Calu3 (cell line): ENCODE measurements around the gene KCND3. TPM values are rescaled to one million over a fixed set of nuclear protein-coding genes. Genes with fewer than 3 reads are reported as not detected.

ENCODE experiments used
- BruUV-seq: library from RNA; stranded (reverse); fragments of 400-500 nt; replicated peaks from 2 replicates; lab custom pipeline; 2021; lab: Mats Ljungman, UMichigan
- CTCF ChIA-PET: fragments of 300-600 bp; sonication (Branson Sonifier 250); formaldehyde crosslinking; loops from one replicate; lab custom pipeline; 2022; ENCODE audit warnings: antibody characterized with exemption; lab: Charles Lee
- DNase-seq: peaks from one replicate; pipeline ENCODE4 v3.0.0; 2022
- H3K27ac Mint-ChIP-seq: one replicate; pipeline ENCODE4 v1.8.0; 2022; ENCODE audit warnings: mixed read lengths; ENCODE audit not compliant: unreplicated experiment
- H3K27me3 Mint-ChIP-seq: one replicate; pipeline ENCODE4 v1.8.0; 2022; ENCODE audit warnings: mixed read lengths; ENCODE audit not compliant: unreplicated experiment
- H3K36me3 Mint-ChIP-seq: one replicate; pipeline ENCODE4 v1.8.0; 2022; ENCODE audit warnings: mild to moderate bottlenecking, moderate library complexity, mixed read lengths; ENCODE audit not compliant: insufficient read depth, unreplicated experiment
- H3K4me1 Mint-ChIP-seq: one replicate; pipeline ENCODE4 v1.8.0; 2022; ENCODE audit warnings: mild to moderate bottlenecking, low read depth, mixed read lengths; ENCODE audit not compliant: unreplicated experiment
- H3K4me3 Mint-ChIP-seq: one replicate; pipeline ENCODE4 v1.8.0; 2022; ENCODE audit warnings: mild to moderate bottlenecking, low read depth, moderate library complexity, mixed read lengths; ENCODE audit not compliant: unreplicated experiment
- H3K9me3 Mint-ChIP-seq: one replicate; pipeline ENCODE4 v1.8.0; 2022; ENCODE audit warnings: low read depth, mixed read lengths; ENCODE audit not compliant: unreplicated experiment
- intact Hi-C: fragments of 100-400 bp; cut with micrococcal nuclease; formaldehyde crosslinking; loops from one replicate; pipeline ENCODE4 v1.10.0; 2022; ENCODE audit not compliant: unreplicated experiment
- total RNA-seq: library from RNA; stranded (reverse); gene quantifications from 2 replicates; pipeline ENCODE4 v1.2.3, GENCODE V29; 2022
- TF ChIP-seq, protein P1 (sequence below): fragments of 200-600 bp; IDR thresholded peaks from one replicate; pipeline ENCODE4 v1.8.0; 2022; ENCODE audit warnings: antibody characterized with exemption; ENCODE audit not compliant: unreplicated experiment

The KCND3 gene
- total RNA-seq, 1 experiment from 2014 or later = 0.07 TPM

DNA sequence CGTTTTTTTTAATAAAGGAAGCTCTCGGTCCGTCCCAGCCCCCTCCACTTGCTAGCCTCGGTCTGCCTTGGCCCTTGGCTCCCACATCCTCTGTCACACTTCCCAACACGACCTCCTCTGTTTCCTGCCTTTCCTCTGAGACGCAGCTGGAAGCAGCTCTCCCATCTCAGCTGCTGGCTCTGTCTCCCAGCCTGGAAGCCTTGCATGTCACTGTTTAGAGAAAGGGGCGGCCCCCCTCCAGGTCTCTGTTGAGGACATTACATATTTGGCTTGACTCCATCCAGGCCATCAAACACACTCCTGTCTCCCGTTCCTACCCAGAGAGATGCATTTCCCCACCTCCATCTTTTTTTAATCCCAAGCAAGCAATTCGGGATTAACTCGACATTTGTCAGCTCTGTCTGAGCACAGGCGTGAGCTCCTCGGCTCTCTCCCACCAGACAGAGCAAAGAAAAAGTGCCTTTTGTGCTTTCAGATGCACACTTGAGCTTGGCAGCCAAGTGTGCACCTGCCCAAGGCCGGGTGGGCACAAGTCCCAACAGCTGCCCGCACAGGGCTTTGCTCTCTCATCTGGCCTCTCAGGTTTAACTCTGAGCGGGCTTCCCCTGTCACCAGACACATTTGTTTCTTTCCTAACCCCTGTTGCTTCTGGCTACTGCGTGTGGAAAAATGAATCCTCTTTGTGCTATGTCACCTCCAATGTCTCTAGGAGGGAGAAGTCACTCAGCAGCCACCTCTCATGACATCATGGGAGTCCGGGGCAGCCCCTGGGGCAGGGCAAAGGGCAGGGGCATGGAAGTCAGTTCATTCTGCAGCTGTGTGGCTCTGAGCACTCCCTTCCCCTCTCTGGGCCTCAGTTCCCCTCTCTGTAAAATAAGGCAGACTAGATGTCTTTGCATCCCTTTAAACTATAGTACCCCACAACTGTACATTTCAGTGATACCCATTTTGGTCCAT is 108.3 kb downstream of the KCND3 start:
- H3K36me3 Mint-ChIP-seq = no peaks in the 10 kb centered on the region
- intact Hi-C loops = no loop called here
- H3K4me1 Mint-ChIP-seq = no peaks in the 10 kb centered on the region
- DNase-seq = no peak
- no peak overlapping the region for H3K27ac Mint-ChIP-seq
- no TSS peak for BruUV-seq
- H3K27me3 Mint-ChIP-seq = no peaks in the 10 kb centered on the region
- no peaks in the 10 kb centered on the region for H3K9me3 Mint-ChIP-seq
- TF ChIP-seq, protein P1, sequence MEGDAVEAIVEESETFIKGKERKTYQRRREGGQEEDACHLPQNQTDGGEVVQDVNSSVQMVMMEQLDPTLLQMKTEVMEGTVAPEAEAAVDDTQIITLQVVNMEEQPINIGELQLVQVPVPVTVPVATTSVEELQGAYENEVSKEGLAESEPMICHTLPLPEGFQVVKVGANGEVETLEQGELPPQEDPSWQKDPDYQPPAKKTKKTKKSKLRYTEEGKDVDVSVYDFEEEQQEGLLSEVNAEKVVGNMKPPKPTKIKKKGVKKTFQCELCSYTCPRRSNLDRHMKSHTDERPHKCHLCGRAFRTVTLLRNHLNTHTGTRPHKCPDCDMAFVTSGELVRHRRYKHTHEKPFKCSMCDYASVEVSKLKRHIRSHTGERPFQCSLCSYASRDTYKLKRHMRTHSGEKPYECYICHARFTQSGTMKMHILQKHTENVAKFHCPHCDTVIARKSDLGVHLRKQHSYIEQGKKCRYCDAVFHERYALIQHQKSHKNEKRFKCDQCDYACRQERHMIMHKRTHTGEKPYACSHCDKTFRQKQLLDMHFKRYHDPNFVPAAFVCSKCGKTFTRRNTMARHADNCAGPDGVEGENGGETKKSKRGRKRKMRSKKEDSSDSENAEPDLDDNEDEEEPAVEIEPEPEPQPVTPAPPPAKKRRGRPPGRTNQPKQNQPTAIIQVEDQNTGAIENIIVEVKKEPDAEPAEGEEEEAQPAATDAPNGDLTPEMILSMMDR = no peak
- CTCF ChIA-PET = no interaction called here
- H3K4me3 Mint-ChIP-seq = no peak overlapping the region

DNA sequence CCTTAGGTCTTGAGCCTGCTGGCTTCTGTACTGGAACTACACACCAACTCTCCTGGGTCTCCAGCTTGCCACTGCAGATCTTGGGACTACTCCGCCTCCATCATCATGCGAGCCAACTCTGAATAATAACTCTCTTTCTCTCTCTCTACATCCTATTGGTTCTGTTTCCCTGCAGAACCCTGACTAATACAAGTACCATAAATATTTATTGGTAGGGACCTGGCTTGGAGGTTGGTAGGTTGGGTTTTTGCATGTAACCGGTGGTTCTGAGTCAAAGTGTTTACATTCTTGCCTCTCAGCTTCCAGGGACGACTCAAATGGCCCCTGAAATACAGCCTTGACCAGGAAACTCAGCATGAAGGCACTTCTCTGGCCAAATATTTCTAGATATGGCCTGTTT is 110.4 kb downstream of the KCND3 start:
- Mint-ChIP-seq H3K27me3 (peaks cover 8% of the 10 kb centered on the region), H3K9me3 (no peaks in the 10 kb centered on the region), H3K27ac (no peak overlapping the region), H3K4me3 (no peak overlapping the region), H3K36me3 (no peaks in the 10 kb centered on the region), H3K4me1 (no peaks in the 10 kb centered on the region)
- CTCF ChIA-PET = no interaction called here
- BruUV-seq = no TSS peak
- intact Hi-C loops = no loop called here
- TF ChIP-seq, protein P1 = no peak
- DNase-seq = no peak

DNA sequence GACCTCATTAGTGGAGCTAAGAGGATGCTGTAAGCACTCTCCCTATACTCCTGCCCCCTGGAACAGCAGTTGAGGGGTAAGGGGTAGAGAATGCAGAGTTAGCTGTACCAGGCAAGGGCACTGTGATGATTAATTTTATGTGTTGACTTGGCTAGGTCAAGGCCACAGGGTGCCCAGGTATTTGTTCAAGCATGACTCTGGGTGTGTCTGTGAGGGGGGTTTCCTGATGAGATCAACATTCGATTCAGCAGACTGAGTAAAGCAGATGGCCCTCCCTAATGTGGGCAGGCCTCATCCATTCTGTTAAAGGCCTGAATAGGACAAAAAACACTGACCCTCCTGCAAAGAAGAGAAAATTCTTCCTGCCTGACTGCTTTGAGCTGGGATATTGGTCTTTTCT is 110.8 kb downstream of the KCND3 start:
- Mint-ChIP-seq H3K36me3 (no peaks in the 10 kb centered on the region), H3K27me3 (peaks cover 8% of the 10 kb centered on the region), H3K4me3 (no peak overlapping the region), H3K4me1 (no peaks in the 10 kb centered on the region), H3K9me3 (no peaks in the 10 kb centered on the region), H3K27ac (no peak overlapping the region)
- CTCF ChIA-PET = no interaction called here
- intact Hi-C loops = no loop called here
- no peak for DNase-seq
- TF ChIP-seq, protein P1 = no peak
- BruUV-seq = no TSS peak

DNA sequence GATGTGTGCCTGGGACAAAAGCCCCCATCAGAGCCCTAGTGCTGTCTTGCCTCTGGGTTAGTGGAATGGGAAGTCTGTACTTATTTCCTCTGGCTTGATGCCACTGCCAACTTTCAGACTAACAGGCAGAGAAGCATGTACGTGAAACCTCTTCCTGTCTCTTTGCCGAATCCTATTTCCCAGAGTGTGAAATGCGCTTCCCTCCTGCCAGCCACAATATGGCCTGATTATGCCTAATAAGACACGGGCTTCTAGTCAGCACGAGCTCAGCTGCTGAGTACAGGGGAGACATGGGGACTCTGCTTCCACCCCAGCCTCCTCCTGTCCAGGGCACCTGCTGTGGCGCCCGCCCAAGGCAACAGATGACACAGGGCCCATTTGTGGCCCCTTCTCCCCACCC is 111.4 kb downstream of the KCND3 start:
- no peaks in the 10 kb centered on the region for H3K9me3 Mint-ChIP-seq
- intact Hi-C loops = no loop called here
- H3K27ac Mint-ChIP-seq = no peak overlapping the region
- H3K27me3 Mint-ChIP-seq = peaks cover 8% of the 10 kb centered on the region
- no peak for DNase-seq
- no peak overlapping the region for H3K4me3 Mint-ChIP-seq
- CTCF ChIA-PET = no interaction called here
- no peaks in the 10 kb centered on the region for H3K4me1 Mint-ChIP-seq
- TF ChIP-seq, protein P1 = no peak
- BruUV-seq = no TSS peak
- no peaks in the 10 kb centered on the region for H3K36me3 Mint-ChIP-seq
